A673 (cell line): ENCODE measurements around the gene AMZ1. TPM values are rescaled to one million over a fixed set of nuclear protein-coding genes. Genes with fewer than 3 reads are reported as not detected.

ENCODE experiments used
- BruUV-seq: library from RNA; stranded (reverse); fragments of 400-500 nt; replicated peaks from 2 replicates; lab custom pipeline; 2021; lab: Mats Ljungman, UMichigan
- CTCF ChIA-PET: fragments of 300-600 bp; sonication (Branson Sonifier 250); formaldehyde crosslinking; loops from one replicate; lab custom pipeline; 2022; ENCODE audit warnings: antibody characterized with exemption; lab: Charles Lee
- POLR2A ChIA-PET: fragments of 300-600 bp; sonication (Branson Sonifier 250); formaldehyde crosslinking; loops from one replicate; lab custom pipeline; 2022; ENCODE audit warnings: antibody characterized with exemption; ENCODE audit not compliant: low non-redundant PET; lab: Charles Lee
- DNase-seq: peaks from one replicate; pipeline ENCODE4 v3.0.0-alpha.2; 2015; ENCODE audit warnings: low spot score
- H3K27ac ChIP-seq: fragments of 200-600 bp; sonication (generic); 2 replicates; pipeline ENCODE4 v1.5.1; 2016; ENCODE audit warnings: mixed run types, low read depth, mild to moderate bottlenecking, mixed read lengths, antibody characterized with exemption, low read length; ENCODE audit not compliant: poor library complexity, severe bottlenecking
- H3K27me3 ChIP-seq: fragments of 200-600 bp; sonication (generic); replicated peaks from 2 replicates; pipeline ENCODE4 v1.6.1; 2017; ENCODE audit warnings: mixed run types, low read depth, mild to moderate bottlenecking, mixed read lengths, antibody characterized with exemption, low read length; ENCODE audit not compliant: insufficient read depth, poor library complexity
- H3K36me3 ChIP-seq: fragments of 200-600 bp; sonication (generic); 2 replicates; pipeline ENCODE4 v1.6.1; 2016; ENCODE audit warnings: mixed run types, mild to moderate bottlenecking, mixed read lengths, antibody characterized with exemption, low read length; ENCODE audit not compliant: insufficient read depth, poor library complexity, severe bottlenecking
- H3K4me1 ChIP-seq: fragments of 200-600 bp; sonication (generic); 2 replicates; pipeline ENCODE4 v1.6.1; 2017; ENCODE audit warnings: mixed run types, mild to moderate bottlenecking, mixed read lengths, antibody characterized with exemption, low read length; ENCODE audit not compliant: insufficient read depth, poor library complexity, severe bottlenecking
- H3K4me3 ChIP-seq: fragments of 200-600 bp; sonication (generic); 2 replicates; pipeline ENCODE4 v1.5.1; 2016; ENCODE audit warnings: low read depth, mixed run types, mild to moderate bottlenecking, mixed read lengths, low read length; ENCODE audit not compliant: poor library complexity, severe bottlenecking
- H3K9me3 ChIP-seq: fragments of 200-600 bp; sonication (generic); 2 replicates; pipeline ENCODE4 v1.6.1; 2016; ENCODE audit warnings: mixed run types, low read depth, mild to moderate bottlenecking, mixed read lengths, antibody characterized with exemption, low read length; ENCODE audit not compliant: poor library complexity, severe bottlenecking
- EZH2 ChIP-seq: fragments of 200-600 bp; sonication (generic); IDR thresholded peaks from 2 replicates; pipeline ENCODE4 v1.6.1; 2017; ENCODE audit warnings: borderline replicate concordance, low read depth, mild to moderate bottlenecking, mixed read lengths, antibody characterized with exemption, low read length; ENCODE audit not compliant: poor library complexity, severe bottlenecking
- intact Hi-C: fragments of 100-400 bp; cut with micrococcal nuclease; formaldehyde crosslinking; loops from one replicate; pipeline ENCODE4 v1.10.0; 2022; ENCODE audit not compliant: unreplicated experiment
- total RNA-seq: library from RNA; stranded (reverse); gene quantifications from 2 replicates; pipeline ENCODE4 v1.2.3, GENCODE V29; 2021
- TF ChIP-seq, protein P1 (sequence below): fragments of 300-800, 200-600 bp; sonication (generic); conservative IDR thresholded peaks from 2 replicates; pipeline ENCODE4 v1.5.1; 2017; ENCODE audit warnings: low read depth, mild to moderate bottlenecking, antibody characterized with exemption, low read length, moderate library complexity, mixed read lengths

Gene AMZ1
- total RNA-seq, 1 experiment from 2014 or later: not detected

DNA sequence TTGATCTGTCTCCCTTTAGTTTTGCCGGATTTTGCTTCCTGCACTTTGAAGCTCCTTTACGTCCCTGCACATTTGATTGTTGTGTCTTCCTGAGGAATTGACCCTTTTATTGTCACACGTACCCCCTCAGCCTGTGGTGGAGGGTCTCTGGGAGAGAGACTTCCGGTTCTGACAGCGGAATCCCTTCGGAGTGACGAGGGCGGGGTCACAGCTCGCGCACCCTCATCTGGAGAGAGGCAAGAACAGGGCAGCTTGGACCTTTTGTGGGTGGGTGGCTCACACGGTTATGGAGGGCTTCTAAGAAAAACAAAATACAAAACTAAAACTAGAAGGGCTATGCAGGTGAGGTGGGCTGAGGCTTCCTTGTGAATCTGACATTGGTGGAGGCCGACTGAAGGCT lies 26.0 kb downstream of the AMZ1 start:
- no peak for DNase-seq
- POLR2A ChIA-PET: no interaction called here
- no TSS peak for BruUV-seq
- Histone ChIP-seq H3K9me3 (no peaks in the 10 kb centered on the region), H3K4me1 (no peaks in the 10 kb centered on the region), H3K4me3 (no peak overlapping the region), H3K27ac (no peak overlapping the region), H3K27me3 (no peaks in the 10 kb centered on the region), H3K36me3 (no peaks in the 10 kb centered on the region)
- intact Hi-C loops: loop anchor here (10.0 kb wide), 1 partner anchor 259 kb away; no protein-coding TSS in a partner anchor
- CTCF ChIA-PET: no interaction called here
- no peak for TF ChIP-seq EZH2
- TF ChIP-seq, protein P1, sequence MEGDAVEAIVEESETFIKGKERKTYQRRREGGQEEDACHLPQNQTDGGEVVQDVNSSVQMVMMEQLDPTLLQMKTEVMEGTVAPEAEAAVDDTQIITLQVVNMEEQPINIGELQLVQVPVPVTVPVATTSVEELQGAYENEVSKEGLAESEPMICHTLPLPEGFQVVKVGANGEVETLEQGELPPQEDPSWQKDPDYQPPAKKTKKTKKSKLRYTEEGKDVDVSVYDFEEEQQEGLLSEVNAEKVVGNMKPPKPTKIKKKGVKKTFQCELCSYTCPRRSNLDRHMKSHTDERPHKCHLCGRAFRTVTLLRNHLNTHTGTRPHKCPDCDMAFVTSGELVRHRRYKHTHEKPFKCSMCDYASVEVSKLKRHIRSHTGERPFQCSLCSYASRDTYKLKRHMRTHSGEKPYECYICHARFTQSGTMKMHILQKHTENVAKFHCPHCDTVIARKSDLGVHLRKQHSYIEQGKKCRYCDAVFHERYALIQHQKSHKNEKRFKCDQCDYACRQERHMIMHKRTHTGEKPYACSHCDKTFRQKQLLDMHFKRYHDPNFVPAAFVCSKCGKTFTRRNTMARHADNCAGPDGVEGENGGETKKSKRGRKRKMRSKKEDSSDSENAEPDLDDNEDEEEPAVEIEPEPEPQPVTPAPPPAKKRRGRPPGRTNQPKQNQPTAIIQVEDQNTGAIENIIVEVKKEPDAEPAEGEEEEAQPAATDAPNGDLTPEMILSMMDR: no peak

DNA sequence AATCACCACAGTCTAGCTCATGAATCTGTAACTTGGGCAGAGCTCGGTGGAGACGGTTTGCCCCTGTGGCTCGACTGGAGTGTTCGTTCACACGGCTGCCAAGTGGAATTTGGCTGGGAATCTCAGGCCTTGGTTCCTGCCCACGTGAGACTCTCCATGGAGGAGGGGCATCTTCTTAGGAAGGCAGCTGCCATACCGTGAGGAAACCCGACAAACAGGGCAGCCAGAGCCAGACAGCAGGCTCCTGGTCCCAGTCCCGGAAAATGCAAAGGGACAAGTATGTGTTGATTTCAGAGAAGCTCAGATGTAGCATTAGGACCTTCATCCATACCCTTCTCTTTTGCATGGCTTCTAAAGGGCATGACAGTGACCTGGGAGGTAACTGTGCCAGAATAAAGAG lies 26.6 kb downstream of the AMZ1 start:
- Histone ChIP-seq H3K36me3 (no peaks in the 10 kb centered on the region), H3K27ac (no peak overlapping the region), H3K4me3 (no peak overlapping the region), H3K4me1 (no peaks in the 10 kb centered on the region), H3K27me3 (no peaks in the 10 kb centered on the region), H3K9me3 (no peaks in the 10 kb centered on the region)
- no TSS peak for BruUV-seq
- ChIA-PET CTCF (no interaction called here), POLR2A (no interaction called here)
- intact Hi-C loops: loop anchor here (10.0 kb wide), 1 partner anchor 260 kb away; no protein-coding TSS in a partner anchor
- no peak for TF ChIP-seq EZH2
- TF ChIP-seq, protein P1: no peak
- no peak for DNase-seq

DNA sequence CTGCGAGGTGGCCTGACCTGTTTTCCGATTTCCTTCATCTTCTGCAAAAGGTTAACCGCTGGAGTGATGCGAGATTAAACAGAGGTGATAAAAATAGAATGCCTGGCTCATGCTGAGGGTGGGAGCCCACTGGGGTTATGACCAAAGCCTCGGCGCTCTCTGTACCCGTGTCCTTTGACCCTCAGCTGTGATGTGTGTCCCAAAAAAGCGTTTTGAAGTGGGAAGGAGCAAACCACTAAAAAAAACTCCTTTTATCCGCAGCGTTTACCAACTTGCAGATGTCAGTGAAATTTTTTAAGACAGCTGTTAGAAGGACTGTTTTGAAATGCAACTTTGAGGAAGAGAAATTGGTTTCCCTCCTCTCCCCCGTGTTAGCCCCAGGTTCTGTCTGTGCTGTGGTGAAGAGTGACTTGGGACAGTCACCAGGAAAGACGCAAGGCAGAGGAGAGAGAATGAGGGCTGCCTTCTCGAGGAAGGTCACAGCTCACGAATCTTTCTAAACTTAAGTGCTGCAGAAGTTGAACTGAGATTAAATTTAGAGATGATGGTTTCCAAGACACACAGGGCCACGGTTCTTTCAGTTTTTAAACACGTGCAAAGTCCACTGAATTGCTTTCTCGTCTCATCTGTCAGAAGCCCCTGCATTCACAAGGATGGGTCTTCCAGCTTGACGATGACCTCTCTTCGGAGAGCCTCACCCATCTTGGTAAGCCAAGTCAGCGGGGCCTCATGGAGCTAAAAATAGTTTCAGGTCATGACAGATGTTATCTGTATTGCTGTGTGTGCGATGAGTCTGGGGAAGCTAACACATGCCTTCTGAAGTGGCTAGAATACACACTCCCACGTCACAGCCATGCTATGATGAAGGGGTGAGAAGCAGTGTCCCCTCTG lies 27.6 kb downstream of the AMZ1 start:
- POLR2A ChIA-PET: no interaction called here
- no peak for DNase-seq
- no peaks in the 10 kb centered on the region for H3K36me3 ChIP-seq
- H3K27me3 ChIP-seq: no peaks in the 10 kb centered on the region
- CTCF ChIA-PET: interaction anchor here (0.5 kb wide), 1 partner anchor 143 kb away, joined by 5 read pairs; no protein-coding TSS in a partner anchor
- H3K27ac ChIP-seq: no peak overlapping the region
- intact Hi-C loops: loop anchor here (10.0 kb wide), 1 partner anchor 261 kb away; no protein-coding TSS in a partner anchor
- no peaks in the 10 kb centered on the region for H3K9me3 ChIP-seq
- TF ChIP-seq, protein P1: no peak
- TF ChIP-seq EZH2: no peak
- no peaks in the 10 kb centered on the region for H3K4me1 ChIP-seq
- BruUV-seq: no TSS peak
- no peak overlapping the region for H3K4me3 ChIP-seq
